Measurements from ENCODE around the gene ISG20. TPM values are rescaled to one million over a fixed set of nuclear protein-coding genes. Genes with fewer than 3 reads are reported as not detected.

ISG20 gene
- total RNA-seq, 1 donor from 2014 or later = 87.1 TPM

- POLR2A ChIA-PET = no interaction called here
- Mint-ChIP-seq H3K27ac (no peak overlapping the region), H3K27me3 (peaks cover 73% of the 10 kb centered on the region), H3K36me3 (ENCODE audit: low read depth) (no peaks in the 10 kb centered on the region), H3K4me1 (peaks cover 19% of the 10 kb centered on the region), H3K4me3 (no peak overlapping the region), H3K9me3 (no peaks in the 10 kb centered on the region)
- no peak for TF ChIP-seq CTCF (IDR thresholded peaks at IDR 0.05)
- DNase-seq (no peak), ATAC-seq (ENCODE audit: low read depth) (peak; percentile 79)
- intact Hi-C loops (cut with micrococcal nuclease) = no loop called here
- CTCF ChIA-PET = no interaction called here
Measured at GRCh38 chr15:88605189-88606069, 33.4 kb upstream of the ISG20 start.

DNA sequence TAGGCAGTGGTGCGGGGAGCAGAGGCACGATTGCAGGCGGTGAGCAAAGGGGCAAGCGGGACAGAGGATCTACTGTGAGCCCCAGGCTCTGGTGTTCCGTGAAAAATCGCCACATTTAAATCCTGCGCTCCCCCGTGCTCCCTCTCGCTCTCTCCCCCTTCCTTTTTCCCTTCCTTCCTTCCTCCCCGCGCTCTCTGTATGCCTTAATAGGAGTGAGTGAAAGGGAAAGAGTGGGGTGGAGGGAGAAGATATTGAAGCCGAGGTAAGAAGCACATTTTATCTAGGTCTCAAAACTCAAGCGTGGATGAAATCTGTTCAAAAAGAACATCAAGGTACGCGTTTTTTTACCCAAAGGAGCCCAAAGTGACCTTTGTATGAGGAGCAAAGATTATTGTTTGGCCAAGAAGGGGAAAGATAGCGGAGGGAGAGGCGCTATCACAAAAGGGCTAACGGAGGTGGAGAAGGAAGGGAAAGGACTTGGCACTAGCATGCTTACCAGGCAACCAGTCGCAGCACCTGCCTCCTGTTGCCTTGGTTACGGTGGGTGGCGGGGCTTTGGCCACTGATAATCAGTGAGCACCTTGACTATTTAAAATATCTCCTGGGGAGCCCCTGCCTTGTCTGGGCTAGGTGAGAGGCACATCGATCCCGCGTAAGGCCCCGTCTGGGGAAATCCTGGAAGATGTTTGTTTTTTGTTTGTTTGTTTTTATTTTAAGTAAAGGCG lies 32.6 kb upstream of the ISG20 start:
- Mint-ChIP-seq H3K9me3 (no peaks in the 10 kb centered on the region), H3K27ac (no peak overlapping the region), H3K27me3 (peaks cover 74% of the 10 kb centered on the region), H3K4me1 (peaks cover 19% of the 10 kb centered on the region), H3K36me3 (ENCODE audit: low read depth) (no peaks in the 10 kb centered on the region), H3K4me3 (no peak overlapping the region)
- no peak for ATAC-seq (ENCODE audit: low read depth)
- TF ChIP-seq CTCF (IDR thresholded peaks at IDR 0.05) = no peak
- ChIA-PET CTCF (no interaction called here), POLR2A (no interaction called here)
- intact Hi-C loops (cut with micrococcal nuclease) = no loop called here
- DNase-seq = no peak

- H3K4me3 Mint-ChIP-seq = no peak overlapping the region
- ChIA-PET POLR2A (interaction anchor here (0.6 kb wide), 1 partner anchor 135 kb away, joined by 3 read pairs; no protein-coding TSS in a partner anchor), CTCF (no interaction called here)
- H3K36me3 Mint-ChIP-seq (ENCODE audit: low read depth) = no peaks in the 10 kb centered on the region
- intact Hi-C loops (cut with micrococcal nuclease) = no loop called here
- no peaks in the 10 kb centered on the region for H3K9me3 Mint-ChIP-seq
- H3K27me3 Mint-ChIP-seq = peaks cover 71% of the 10 kb centered on the region
- H3K4me1 Mint-ChIP-seq = peaks cover 19% of the 10 kb centered on the region
- DNase-seq = no peak
- H3K27ac Mint-ChIP-seq = no peak overlapping the region
- TF ChIP-seq CTCF (IDR thresholded peaks at IDR 0.05) = no peak
- no peak for ATAC-seq (ENCODE audit: low read depth)
Measured at GRCh38 chr15:88607951-88608350, 30.9 kb upstream of the ISG20 start.

DNA sequence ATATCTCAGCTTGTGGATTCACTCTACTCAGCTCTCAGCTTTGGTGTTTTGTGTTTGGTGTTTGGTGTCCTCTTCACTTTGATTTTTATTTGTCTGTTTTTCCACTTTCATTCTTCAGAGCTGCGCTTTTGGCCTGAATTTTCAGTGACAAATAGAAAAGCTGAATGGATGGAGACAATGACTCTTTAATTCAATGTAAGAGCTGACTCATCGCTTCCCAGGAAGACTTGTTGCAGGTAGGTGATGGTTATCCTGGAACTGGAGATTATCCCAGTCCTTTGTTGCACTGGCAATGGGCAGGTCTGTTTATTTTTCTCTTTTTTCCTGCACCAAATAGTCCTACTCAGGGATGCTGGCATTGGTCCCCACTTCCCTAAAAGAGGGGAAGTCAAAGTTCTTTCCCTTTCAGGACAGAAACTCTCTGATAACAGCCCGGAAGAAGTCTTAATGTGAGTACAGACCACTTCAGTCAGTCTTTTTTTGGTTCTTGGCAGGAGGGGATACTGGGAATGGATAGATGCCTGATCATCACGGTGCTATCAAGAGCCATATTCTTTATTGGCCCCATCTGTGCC lies 30.1 kb upstream of the ISG20 start:
- Mint-ChIP-seq H3K4me3 (no peak overlapping the region), H3K4me1 (peaks cover 18% of the 10 kb centered on the region), H3K27ac (no peak overlapping the region), H3K27me3 (peaks cover 67% of the 10 kb centered on the region), H3K36me3 (ENCODE audit: low read depth) (no peaks in the 10 kb centered on the region), H3K9me3 (no peaks in the 10 kb centered on the region)
- no peak for DNase-seq
- CTCF ChIA-PET = no interaction called here
- no peak for ATAC-seq (ENCODE audit: low read depth)
- TF ChIP-seq CTCF (IDR thresholded peaks at IDR 0.05) = no peak
- intact Hi-C loops (cut with micrococcal nuclease) = no loop called here
- POLR2A ChIA-PET = no interaction called here
